ENCODE results near the gene NPEPL1.

The NPEPL1 gene

GRCh38 chr20:58670659-58671058, 21.9 kb upstream of the NPEPL1 start:
- Histone ChIP-seq H3K4me3 (ENCODE audit: low read depth in 1 of 2, low read length in 2 of 2) (no peak overlapping the region), H3K4me1 (ENCODE audit: control insufficient read depth in 1 of 2, insufficient read depth in 2 of 2, low read length in 2 of 2) (no peaks in the 10 kb centered on the region), H3K9me3 (ENCODE audit: control insufficient read depth in 1 of 2, low read length in 2 of 2) (no peaks in the 10 kb centered on the region), H3K27me3 (ENCODE audit: low read depth, low read length) (no peaks in the 10 kb centered on the region), H3K27ac (ENCODE audit: low read length) (no peak overlapping the region), H3K36me3 (ENCODE audit: control insufficient read depth in 1 of 2, insufficient read depth in 2 of 2, low read length in 2 of 2) (peaks cover 58 to 69% of the 10 kb centered on the region in 2 donors)

- Histone ChIP-seq H3K36me3 (ENCODE audit: control insufficient read depth in 1 of 2, insufficient read depth in 2 of 2, low read length in 2 of 2) (peaks cover 68 to 81% of the 10 kb centered on the region in 2 donors), H3K4me1 (ENCODE audit: control insufficient read depth in 1 of 2, insufficient read depth in 2 of 2, low read length in 2 of 2) (no peaks in the 10 kb centered on the region)
These were observed 19.5 kb upstream of the NPEPL1 start for GRCh38 chr20:58673119-58673518.

GRCh38 chr20:58675146-58675584, 17.4 kb upstream of the NPEPL1 start:
- no peak overlapping the region for H3K4me3 ChIP-seq (ENCODE audit: low read depth in 1 of 2, low read length in 2 of 2)
- no peaks in the 10 kb centered on the region for H3K9me3 ChIP-seq (ENCODE audit: control insufficient read depth in 1 of 2, low read length in 2 of 2)
- H3K27ac ChIP-seq (ENCODE audit: low read length) = no peak overlapping the region
- no peaks in the 10 kb centered on the region for H3K4me1 ChIP-seq (ENCODE audit: control insufficient read depth in 1 of 2, insufficient read depth in 2 of 2, low read length in 2 of 2)
- peaks cover 68 to 76% of the 10 kb centered on the region in 2 donors for H3K36me3 ChIP-seq (ENCODE audit: control insufficient read depth in 1 of 2, insufficient read depth in 2 of 2, low read length in 2 of 2)
- H3K27me3 ChIP-seq (ENCODE audit: low read depth, low read length) = no peaks in the 10 kb centered on the region

More at GRCh38 chr20:58673119-58673518, 19.5 kb upstream of the NPEPL1 start:
- no peaks in the 10 kb centered on the region for H3K27me3 ChIP-seq (ENCODE audit: low read depth, low read length)
- H3K27ac ChIP-seq (ENCODE audit: low read length) = no peak overlapping the region
- no peak overlapping the region for H3K4me3 ChIP-seq (ENCODE audit: low read depth in 1 of 2, low read length in 2 of 2)
- H3K9me3 ChIP-seq (ENCODE audit: control insufficient read depth in 1 of 2, low read length in 2 of 2) = no peaks in the 10 kb centered on the region

GRCh38 chr20:58675641-58676040, 17.0 kb upstream of the NPEPL1 start:
- Histone ChIP-seq H3K9me3 (ENCODE audit: control insufficient read depth in 1 of 2, low read length in 2 of 2) (no peaks in the 10 kb centered on the region), H3K27me3 (ENCODE audit: low read depth, low read length) (no peaks in the 10 kb centered on the region), H3K4me3 (ENCODE audit: low read depth in 1 of 2, low read length in 2 of 2) (no peak overlapping the region), H3K36me3 (ENCODE audit: control insufficient read depth in 1 of 2, insufficient read depth in 2 of 2, low read length in 2 of 2) (peaks cover 68 to 76% of the 10 kb centered on the region in 2 donors), H3K27ac (ENCODE audit: low read length) (no peak overlapping the region), H3K4me1 (ENCODE audit: control insufficient read depth in 1 of 2, insufficient read depth in 2 of 2, low read length in 2 of 2) (no peaks in the 10 kb centered on the region)

GRCh38 chr20:58676161-58676560, 16.4 kb upstream of the NPEPL1 start:
- no peak overlapping the region for H3K4me3 ChIP-seq (ENCODE audit: low read depth in 1 of 2, low read length in 2 of 2)
- H3K27ac ChIP-seq (ENCODE audit: low read length) = no peak overlapping the region
- no peaks in the 10 kb centered on the region for H3K9me3 ChIP-seq (ENCODE audit: control insufficient read depth in 1 of 2, low read length in 2 of 2)
- H3K36me3 ChIP-seq (ENCODE audit: control insufficient read depth in 1 of 2, insufficient read depth in 2 of 2, low read length in 2 of 2) = peaks cover 65 to 72% of the 10 kb centered on the region in 2 donors
- H3K4me1 ChIP-seq (ENCODE audit: control insufficient read depth in 1 of 2, insufficient read depth in 2 of 2, low read length in 2 of 2) = no peaks in the 10 kb centered on the region
- H3K27me3 ChIP-seq (ENCODE audit: low read depth, low read length) = no peaks in the 10 kb centered on the region

GRCh38 chr20:58677079-58677604, 15.5 kb upstream of the NPEPL1 start:
- peaks cover 64 to 68% of the 10 kb centered on the region in 2 donors for H3K36me3 ChIP-seq (ENCODE audit: control insufficient read depth in 1 of 2, insufficient read depth in 2 of 2, low read length in 2 of 2)
- no peaks in the 10 kb centered on the region for H3K4me1 ChIP-seq (ENCODE audit: control insufficient read depth in 1 of 2, insufficient read depth in 2 of 2, low read length in 2 of 2)
- H3K27me3 ChIP-seq (ENCODE audit: low read depth, low read length) = no peaks in the 10 kb centered on the region
- no peak overlapping the region for H3K4me3 ChIP-seq (ENCODE audit: low read depth in 1 of 2, low read length in 2 of 2)
- no peak overlapping the region for H3K27ac ChIP-seq (ENCODE audit: low read length)
- H3K9me3 ChIP-seq (ENCODE audit: control insufficient read depth in 1 of 2, low read length in 2 of 2) = no peaks in the 10 kb centered on the region

GRCh38 chr20:58677808-58678207, 14.8 kb upstream of the NPEPL1 start:
- no peaks in the 10 kb centered on the region for H3K4me1 ChIP-seq (ENCODE audit: control insufficient read depth in 1 of 2, insufficient read depth in 2 of 2, low read length in 2 of 2)
- H3K36me3 ChIP-seq (ENCODE audit: control insufficient read depth in 1 of 2, insufficient read depth in 2 of 2, low read length in 2 of 2) = peaks cover 61 to 65% of the 10 kb centered on the region in 2 donors
- no peak overlapping the region for H3K4me3 ChIP-seq (ENCODE audit: low read depth in 1 of 2, low read length in 2 of 2)
- H3K27ac ChIP-seq (ENCODE audit: low read length) = no peak overlapping the region
- H3K9me3 ChIP-seq (ENCODE audit: control insufficient read depth in 1 of 2, low read length in 2 of 2) = no peaks in the 10 kb centered on the region
- H3K27me3 ChIP-seq (ENCODE audit: low read depth, low read length) = no peaks in the 10 kb centered on the region

- Histone ChIP-seq H3K4me3 (ENCODE audit: low read depth in 1 of 2, low read length in 2 of 2) (no peak overlapping the region), H3K36me3 (ENCODE audit: control insufficient read depth in 1 of 2, insufficient read depth in 2 of 2, low read length in 2 of 2) (peaks cover 55 to 56% of the 10 kb centered on the region in 2 donors), H3K9me3 (ENCODE audit: control insufficient read depth in 1 of 2, low read length in 2 of 2) (no peaks in the 10 kb centered on the region), H3K27me3 (ENCODE audit: low read depth, low read length) (no peaks in the 10 kb centered on the region), H3K27ac (ENCODE audit: low read length) (no peak overlapping the region), H3K4me1 (ENCODE audit: control insufficient read depth in 1 of 2, insufficient read depth in 2 of 2, low read length in 2 of 2) (no peaks in the 10 kb centered on the region)
These were observed 13.8 kb upstream of the NPEPL1 start for GRCh38 chr20:58678806-58679205.

- Histone ChIP-seq H3K27ac (ENCODE audit: low read length) (no peak overlapping the region), H3K36me3 (ENCODE audit: control insufficient read depth in 1 of 2, insufficient read depth in 2 of 2, low read length in 2 of 2) (peaks cover 20 to 25% of the 10 kb centered on the region in 2 donors), H3K9me3 (ENCODE audit: control insufficient read depth in 1 of 2, low read length in 2 of 2) (no peaks in the 10 kb centered on the region), H3K4me3 (ENCODE audit: low read depth in 1 of 2, low read length in 2 of 2) (no peak overlapping the region), H3K27me3 (ENCODE audit: low read depth, low read length) (no peaks in the 10 kb centered on the region), H3K4me1 (ENCODE audit: control insufficient read depth in 1 of 2, insufficient read depth in 2 of 2, low read length in 2 of 2) (no peaks in the 10 kb centered on the region)
These were observed 9.7 kb upstream of the NPEPL1 start for GRCh38 chr20:58682656-58683531.

- H3K27me3 ChIP-seq (ENCODE audit: low read depth, low read length) = no peaks in the 10 kb centered on the region
- no peak overlapping the region for H3K4me3 ChIP-seq (ENCODE audit: low read depth in 1 of 2, low read length in 2 of 2)
- H3K4me1 ChIP-seq (ENCODE audit: control insufficient read depth in 1 of 2, insufficient read depth in 2 of 2, low read length in 2 of 2) = no peaks in the 10 kb centered on the region
- H3K27ac ChIP-seq (ENCODE audit: low read length) = no peak overlapping the region
- H3K36me3 ChIP-seq (ENCODE audit: control insufficient read depth in 1 of 2, insufficient read depth in 2 of 2, low read length in 2 of 2) = peaks cover 12 to 15% of the 10 kb centered on the region in 2 donors
- no peaks in the 10 kb centered on the region for H3K9me3 ChIP-seq (ENCODE audit: control insufficient read depth in 1 of 2, low read length in 2 of 2)
These were observed 8.3 kb upstream of the NPEPL1 start for GRCh38 chr20:58684291-58684690.

- Histone ChIP-seq H3K4me1 (ENCODE audit: control insufficient read depth in 1 of 2, insufficient read depth in 2 of 2, low read length in 2 of 2) (peaks cover 0 to 3% of the 10 kb centered on the region in 2 donors), H3K4me3 (ENCODE audit: low read depth in 1 of 2, low read length in 2 of 2) (no peak overlapping the region), H3K27me3 (ENCODE audit: low read depth, low read length) (no peaks in the 10 kb centered on the region), H3K27ac (ENCODE audit: low read length) (no peak overlapping the region), H3K9me3 (ENCODE audit: control insufficient read depth in 1 of 2, low read length in 2 of 2) (no peaks in the 10 kb centered on the region), H3K36me3 (ENCODE audit: control insufficient read depth in 1 of 2, insufficient read depth in 2 of 2, low read length in 2 of 2) (peaks cover 0 to 7% of the 10 kb centered on the region in 2 donors)
These were observed 6.6 kb upstream of the NPEPL1 start for GRCh38 chr20:58685988-58686387.
